HFFc6 (cell line): ENCODE results near the gene ZNF3. TPM values are rescaled to one million over a fixed set of nuclear protein-coding genes. Genes with fewer than 3 reads are reported as not detected.

Source experiments
- DNase-seq: peaks from one replicate; pipeline ENCODE4 v3.0.0-alpha.2; 2018
- H3K27ac Mint-ChIP-seq: 2 replicates; pipeline ENCODE4 v1.8.0; 2020; ENCODE audit warnings: mild to moderate bottlenecking, mixed read lengths
- H3K27me3 Mint-ChIP-seq: 2 replicates; pipeline ENCODE4 v1.8.0; 2021; ENCODE audit warnings: mild to moderate bottlenecking, moderate library complexity, mixed read lengths; ENCODE audit not compliant: insufficient read depth
- H3K36me3 Mint-ChIP-seq: 2 replicates; pipeline ENCODE4 v1.8.0; 2021; ENCODE audit warnings: low read depth, mixed read lengths
- H3K4me1 Mint-ChIP-seq: 2 replicates; pipeline ENCODE4 v1.8.0; 2020; ENCODE audit warnings: low read depth, mixed read lengths
- H3K4me3 Mint-ChIP-seq: 2 replicates; pipeline ENCODE4 v1.8.0; 2020; ENCODE audit warnings: mild to moderate bottlenecking, moderate library complexity, mixed read lengths
- H3K9me3 Mint-ChIP-seq: 2 replicates; pipeline ENCODE4 v1.8.0; 2020; ENCODE audit warnings: mild to moderate bottlenecking, mixed read lengths
- total RNA-seq, 6 experiments: library from RNA; stranded (reverse); fragmentation: NEBNext Ultra II Directional; extraction: Animal tissue kit (Norgen Biotek cat#: 25700); gene quantifications; 2 replicates in 1 of 6; 3 replicates in 5 of 6; pipeline ENCODE4 v1.2.3, GENCODE V29; 2021
- TF ChIP-seq, protein P1 (sequence below): fragments of 200-600 bp; sonication (generic); IDR thresholded peaks from 2 replicates; pipeline ENCODE4 v1.5.0; 2021; ENCODE audit warnings: antibody characterized with exemption, mild to moderate bottlenecking

ZNF3 gene
- total RNA-seq, 6 experiments from 2014 or later, result 16.5 to 19.4 (median 18.3) TPM

DNA sequence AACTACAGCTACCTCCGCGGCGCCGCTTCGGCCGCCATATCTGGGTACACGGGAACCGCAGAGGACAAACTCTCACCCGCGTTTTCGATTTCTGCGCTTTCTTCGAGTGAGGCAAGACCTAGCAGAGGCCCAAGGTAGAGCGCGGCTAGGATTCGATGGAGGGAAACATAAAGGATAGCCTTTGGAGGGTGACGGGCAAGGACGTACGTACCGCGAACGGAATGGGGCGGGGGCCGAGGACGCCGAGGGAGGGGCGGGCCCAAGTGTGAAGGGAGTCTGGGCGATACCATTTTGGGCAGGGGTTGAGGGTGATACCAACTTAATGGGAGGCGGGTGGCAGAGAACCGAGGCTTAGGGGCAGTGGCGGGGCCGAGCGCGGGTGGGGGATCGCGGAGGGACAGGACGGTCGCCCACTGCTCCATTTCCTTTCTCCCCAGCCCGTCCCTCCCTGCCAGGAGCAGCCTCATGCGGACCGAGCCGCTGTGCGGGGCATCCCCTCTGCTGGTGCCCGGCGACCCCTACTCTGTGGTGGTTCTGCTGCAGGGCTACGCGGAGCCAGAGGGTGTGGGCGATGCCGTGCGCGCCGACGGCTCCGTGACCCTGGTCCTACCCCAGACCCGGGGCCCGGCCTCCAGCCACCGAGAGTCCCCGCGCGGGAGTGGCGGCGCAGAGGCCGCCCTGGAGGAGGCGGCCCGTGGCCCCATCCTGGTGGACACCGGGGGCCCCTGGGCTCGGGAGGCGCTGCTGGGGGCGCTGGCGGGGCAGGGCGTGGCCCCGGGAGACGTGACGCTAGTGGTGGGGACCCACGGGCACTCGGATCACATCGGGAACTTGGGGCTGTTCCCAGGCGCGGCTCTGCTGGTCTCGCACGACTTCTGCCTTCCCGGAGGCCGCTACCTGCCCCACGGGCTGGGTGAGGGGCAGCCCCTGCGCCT, 45.7 kb upstream of the ZNF3 start, which contains the start of gene MBLAC1:
TSS of gene MBLAC1 (plus strand) at position 37 of the 935 bp plus-strand sequence. CDS start at position 466, 429 bp downstream.
- peak; percentile 84 for DNase-seq
- H3K9me3 Mint-ChIP-seq, result no peaks in the 10 kb centered on the region
- peaks cover 6% of the 10 kb centered on the region; the same call in 1 of the 2 replicates for H3K36me3 Mint-ChIP-seq
- TF ChIP-seq, protein P1, sequence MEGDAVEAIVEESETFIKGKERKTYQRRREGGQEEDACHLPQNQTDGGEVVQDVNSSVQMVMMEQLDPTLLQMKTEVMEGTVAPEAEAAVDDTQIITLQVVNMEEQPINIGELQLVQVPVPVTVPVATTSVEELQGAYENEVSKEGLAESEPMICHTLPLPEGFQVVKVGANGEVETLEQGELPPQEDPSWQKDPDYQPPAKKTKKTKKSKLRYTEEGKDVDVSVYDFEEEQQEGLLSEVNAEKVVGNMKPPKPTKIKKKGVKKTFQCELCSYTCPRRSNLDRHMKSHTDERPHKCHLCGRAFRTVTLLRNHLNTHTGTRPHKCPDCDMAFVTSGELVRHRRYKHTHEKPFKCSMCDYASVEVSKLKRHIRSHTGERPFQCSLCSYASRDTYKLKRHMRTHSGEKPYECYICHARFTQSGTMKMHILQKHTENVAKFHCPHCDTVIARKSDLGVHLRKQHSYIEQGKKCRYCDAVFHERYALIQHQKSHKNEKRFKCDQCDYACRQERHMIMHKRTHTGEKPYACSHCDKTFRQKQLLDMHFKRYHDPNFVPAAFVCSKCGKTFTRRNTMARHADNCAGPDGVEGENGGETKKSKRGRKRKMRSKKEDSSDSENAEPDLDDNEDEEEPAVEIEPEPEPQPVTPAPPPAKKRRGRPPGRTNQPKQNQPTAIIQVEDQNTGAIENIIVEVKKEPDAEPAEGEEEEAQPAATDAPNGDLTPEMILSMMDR, result peak; percentile 8; the same call in 1 of the 2 replicates
- peaks cover 15% of the 10 kb centered on the region for H3K4me1 Mint-ChIP-seq
- peak within 1 kb of the TSS; percentile 99 for H3K27ac Mint-ChIP-seq
- H3K4me3 Mint-ChIP-seq, result peak within 1 kb of the TSS; percentile 99
- H3K27me3 Mint-ChIP-seq, result peaks cover 6% of the 10 kb centered on the region

DNA sequence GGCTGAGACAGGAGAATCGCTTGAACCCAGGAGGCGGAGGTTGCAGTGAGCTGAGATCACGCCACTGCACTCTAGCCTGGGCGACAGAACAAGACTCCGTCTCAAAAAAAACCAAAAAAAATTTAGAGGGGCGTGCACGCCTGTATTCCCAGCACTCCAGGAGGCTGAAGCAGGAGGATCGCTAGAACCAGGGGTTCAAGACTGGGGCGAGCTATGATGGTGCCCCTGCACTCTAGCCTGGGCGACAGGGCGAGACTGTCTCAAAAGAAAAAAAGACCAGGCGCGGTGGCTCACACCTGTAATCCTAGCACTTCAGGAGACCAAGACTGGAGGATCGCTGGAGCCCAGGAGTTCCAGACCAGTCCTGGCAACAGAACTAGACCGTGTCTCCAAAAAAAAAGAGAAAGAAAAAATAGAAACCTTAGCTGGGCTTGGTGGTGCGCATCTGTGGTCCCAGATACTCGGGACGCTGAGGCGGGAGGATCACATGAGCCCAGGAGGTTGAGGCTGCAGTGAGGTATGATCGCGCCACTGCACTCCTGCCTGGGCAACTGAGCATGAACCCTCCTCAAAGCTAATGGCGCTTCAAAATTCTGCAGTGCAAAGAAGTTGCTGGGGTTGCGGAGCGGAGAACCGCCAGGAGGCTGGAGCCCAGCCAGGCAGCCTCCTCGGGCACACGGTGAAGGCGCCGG, 44.9 kb upstream of the ZNF3 start:
- peaks cover 9% of the 10 kb centered on the region for H3K4me1 Mint-ChIP-seq
- TF ChIP-seq, protein P1, result no peak
- peak overlapping the region; percentile 99 for H3K4me3 Mint-ChIP-seq
- H3K36me3 Mint-ChIP-seq, result peaks cover 8% of the 10 kb centered on the region; the same call in 1 of the 2 replicates
- no peaks in the 10 kb centered on the region for H3K9me3 Mint-ChIP-seq
- peaks cover 6% of the 10 kb centered on the region for H3K27me3 Mint-ChIP-seq
- DNase-seq, result no peak
- peak overlapping the region; percentile 99 for H3K27ac Mint-ChIP-seq

DNA sequence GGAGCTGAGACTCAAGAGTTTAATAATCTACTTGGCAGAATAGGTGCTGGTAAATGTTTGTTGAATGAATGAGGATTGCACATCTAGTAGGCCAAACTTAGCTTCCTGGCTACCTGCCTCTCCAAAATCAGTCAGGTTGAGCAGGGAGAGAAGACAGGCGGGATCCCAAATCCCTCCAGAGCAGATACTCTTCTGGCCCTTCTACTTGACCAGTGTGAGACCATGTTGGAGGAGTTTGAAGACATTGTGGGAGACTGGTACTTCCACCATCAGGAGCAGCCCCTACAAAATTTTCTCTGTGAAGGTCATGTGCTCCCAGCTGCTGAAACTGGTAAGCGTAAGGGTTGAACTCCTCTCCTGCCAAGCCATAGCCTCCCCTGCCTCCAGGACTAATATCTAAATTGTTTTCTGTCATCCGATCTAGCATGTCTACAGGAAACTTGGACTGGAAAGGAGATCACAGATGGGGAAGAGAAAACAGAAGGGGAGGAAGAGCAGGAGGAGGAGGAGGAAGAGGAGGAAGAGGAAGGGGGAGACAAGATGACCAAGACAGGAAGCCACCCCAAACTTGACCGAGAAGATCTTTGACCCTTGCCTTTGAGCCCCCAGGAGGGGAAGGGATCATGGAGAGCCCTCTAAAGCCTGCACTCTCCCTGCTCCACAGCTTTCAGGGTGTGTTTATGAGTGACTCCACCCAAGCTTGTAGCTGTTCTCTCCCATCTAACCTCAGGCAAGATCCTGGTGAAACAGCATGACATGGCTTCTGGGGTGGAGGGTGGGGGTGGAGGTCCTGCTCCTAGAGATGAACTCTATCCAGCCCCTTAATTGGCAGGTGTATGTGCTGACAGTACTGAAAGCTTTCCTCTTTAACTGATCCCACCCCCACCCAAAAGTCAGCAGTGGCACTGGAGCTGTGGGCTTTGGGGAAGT, 43.0 kb upstream of the ZNF3 start:
- Mint-ChIP-seq H3K4me1 (peaks cover 17% of the 10 kb centered on the region), H3K36me3 (peaks cover 8% of the 10 kb centered on the region; the same call in 1 of the 2 replicates), H3K27ac (no peak overlapping the region; the same call in 1 of the 2 replicates), H3K9me3 (no peaks in the 10 kb centered on the region), H3K4me3 (no peak overlapping the region), H3K27me3 (peaks cover 6% of the 10 kb centered on the region)
- no peak for DNase-seq
- TF ChIP-seq, protein P1, result no peak

DNA sequence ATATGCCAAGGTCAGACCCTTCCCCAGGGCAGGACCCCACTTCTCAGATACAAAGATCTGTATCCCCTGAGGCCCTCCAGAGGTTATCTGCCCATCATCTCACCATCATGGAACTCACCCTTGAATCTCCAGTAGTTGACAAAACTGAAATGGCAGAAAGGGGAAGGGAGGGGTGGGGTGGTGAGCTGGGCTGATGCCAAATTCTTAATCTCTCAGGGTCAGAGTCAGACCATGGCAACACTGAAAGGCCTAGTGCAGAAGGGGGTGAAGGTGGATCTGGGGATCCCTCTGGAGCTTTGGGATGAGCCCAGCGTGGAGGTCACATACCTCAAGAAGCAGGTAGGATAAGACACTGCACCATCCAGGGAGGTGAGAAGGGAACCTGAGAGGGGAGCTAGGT, 41.0 kb upstream of the ZNF3 start:
- peaks cover 6% of the 10 kb centered on the region for H3K27me3 Mint-ChIP-seq
- H3K4me3 Mint-ChIP-seq, result no peak overlapping the region
- H3K4me1 Mint-ChIP-seq, result peaks cover 8% of the 10 kb centered on the region
- DNase-seq, result no peak
- no peak overlapping the region for H3K27ac Mint-ChIP-seq
- H3K9me3 Mint-ChIP-seq, result no peaks in the 10 kb centered on the region
- TF ChIP-seq, protein P1, result no peak
- peaks cover 16% of the 10 kb centered on the region; the same call in 1 of the 2 replicates for H3K36me3 Mint-ChIP-seq

DNA sequence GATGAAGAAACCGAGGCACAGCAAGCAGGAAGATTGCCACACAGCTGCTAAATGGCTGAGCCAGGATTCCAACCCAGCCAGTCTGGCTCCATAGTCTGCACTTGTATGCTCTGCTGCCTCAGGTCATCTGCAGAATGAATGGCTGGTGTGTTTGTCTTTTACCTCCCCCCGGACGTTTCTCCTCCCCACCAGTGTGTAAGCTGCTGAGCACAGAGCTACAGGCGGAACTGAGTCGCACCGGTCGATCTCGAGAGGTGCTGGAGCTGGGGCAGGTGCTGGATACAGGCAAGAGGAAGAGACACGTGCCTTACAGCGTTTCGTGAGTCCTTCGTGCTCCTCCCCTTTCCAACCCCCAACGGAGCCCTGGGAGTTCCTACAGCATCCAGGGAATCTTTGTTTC, 40.5 kb upstream of the ZNF3 start:
- no peak for DNase-seq
- H3K27me3 Mint-ChIP-seq, result peaks cover 6% of the 10 kb centered on the region
- no peak overlapping the region for H3K4me3 Mint-ChIP-seq
- peaks cover 8% of the 10 kb centered on the region for H3K4me1 Mint-ChIP-seq
- H3K36me3 Mint-ChIP-seq, result peaks cover 16% of the 10 kb centered on the region; the same call in 1 of the 2 replicates
- no peaks in the 10 kb centered on the region for H3K9me3 Mint-ChIP-seq
- H3K27ac Mint-ChIP-seq, result no peak overlapping the region
- TF ChIP-seq, protein P1, result no peak
